ENCODE data around the gene TBXAS1. TPM values are rescaled to one million over a fixed set of nuclear protein-coding genes. Genes with fewer than 3 reads are reported as not detected.

Gene TBXAS1
- total RNA-seq, 2 donors from 2014 or later = 30.1 to 66.6 TPM

DNA sequence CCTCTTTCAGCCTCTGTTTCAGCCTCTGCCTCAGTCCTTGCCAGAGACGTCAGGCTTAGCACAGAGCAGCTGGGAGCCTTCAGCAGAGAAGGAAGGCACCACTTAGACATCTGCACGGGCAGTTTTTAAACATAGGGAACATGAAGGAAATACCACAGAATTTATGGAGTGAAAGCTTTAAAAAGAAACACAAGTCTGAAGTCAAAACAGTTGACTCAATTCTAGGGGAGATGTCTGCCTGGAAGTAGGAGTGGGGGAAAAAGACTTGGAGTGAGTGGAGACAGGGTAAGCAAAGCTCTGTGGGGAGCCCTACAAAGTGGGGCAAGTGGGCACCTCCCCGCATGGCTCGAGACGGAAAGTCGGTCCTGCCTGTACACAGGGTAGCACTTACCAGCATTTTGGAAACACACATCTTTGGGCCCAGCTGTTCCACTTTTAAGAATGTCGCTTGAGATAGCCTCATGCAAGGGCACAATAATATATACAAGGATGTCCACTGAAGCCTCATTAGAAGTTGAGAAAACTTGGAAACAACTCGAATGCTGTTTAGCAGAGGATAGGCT is 5.0 kb upstream of the TBXAS1 start:
- H3K27ac ChIP-seq = no peak overlapping the region
- TF ChIP-seq, protein P1, sequence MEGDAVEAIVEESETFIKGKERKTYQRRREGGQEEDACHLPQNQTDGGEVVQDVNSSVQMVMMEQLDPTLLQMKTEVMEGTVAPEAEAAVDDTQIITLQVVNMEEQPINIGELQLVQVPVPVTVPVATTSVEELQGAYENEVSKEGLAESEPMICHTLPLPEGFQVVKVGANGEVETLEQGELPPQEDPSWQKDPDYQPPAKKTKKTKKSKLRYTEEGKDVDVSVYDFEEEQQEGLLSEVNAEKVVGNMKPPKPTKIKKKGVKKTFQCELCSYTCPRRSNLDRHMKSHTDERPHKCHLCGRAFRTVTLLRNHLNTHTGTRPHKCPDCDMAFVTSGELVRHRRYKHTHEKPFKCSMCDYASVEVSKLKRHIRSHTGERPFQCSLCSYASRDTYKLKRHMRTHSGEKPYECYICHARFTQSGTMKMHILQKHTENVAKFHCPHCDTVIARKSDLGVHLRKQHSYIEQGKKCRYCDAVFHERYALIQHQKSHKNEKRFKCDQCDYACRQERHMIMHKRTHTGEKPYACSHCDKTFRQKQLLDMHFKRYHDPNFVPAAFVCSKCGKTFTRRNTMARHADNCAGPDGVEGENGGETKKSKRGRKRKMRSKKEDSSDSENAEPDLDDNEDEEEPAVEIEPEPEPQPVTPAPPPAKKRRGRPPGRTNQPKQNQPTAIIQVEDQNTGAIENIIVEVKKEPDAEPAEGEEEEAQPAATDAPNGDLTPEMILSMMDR (IDR thresholded peaks at IDR 0.05) = no peak
- H3K36me3 ChIP-seq = no peaks in the 10 kb centered on the region
- no peak for ATAC-seq (ENCODE audit: insufficient number of reproducible peaks, low FRiP score, low read depth)
- H3K9me3 ChIP-seq = no peaks in the 10 kb centered on the region
- no peaks in the 10 kb centered on the region for H3K4me1 ChIP-seq (ENCODE audit: control insufficient read depth in 1 of 2, low read depth in 2 of 2)
- no peaks in the 10 kb centered on the region for H3K27me3 ChIP-seq (replicated peaks; ENCODE audit: insufficient read depth)
- DNase-seq (ENCODE audit: low spot score) = no peak
- H3K4me3 ChIP-seq = no peak overlapping the region

DNA sequence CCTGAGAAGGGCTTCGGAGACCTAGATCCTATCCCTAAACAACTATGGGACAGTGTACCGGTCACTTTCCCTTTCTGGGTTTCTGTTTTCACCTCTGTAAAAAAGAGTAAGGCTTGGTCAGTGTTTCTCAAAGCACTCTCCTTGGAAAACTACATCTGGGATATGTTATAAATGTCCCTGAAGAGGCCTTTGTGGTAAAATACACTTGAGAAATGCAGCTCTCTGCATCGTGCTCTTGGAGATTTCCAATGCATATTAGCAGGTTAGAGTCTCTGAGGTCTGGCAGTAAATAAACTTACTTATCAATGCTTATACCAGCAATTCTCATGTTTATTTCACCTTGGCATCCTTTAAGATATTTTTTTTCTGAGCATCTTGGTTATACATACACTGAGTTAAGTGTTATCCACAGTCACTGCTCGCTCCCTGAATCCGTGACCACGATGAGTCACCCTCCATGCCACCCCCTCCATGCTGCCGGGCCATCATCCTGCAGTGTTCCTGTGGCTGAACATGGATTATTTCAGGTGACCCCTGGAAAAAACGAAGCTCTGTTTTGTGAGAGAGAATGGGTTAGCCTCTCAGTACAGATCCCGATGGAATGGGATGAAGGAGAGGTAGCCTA is 3.3 kb upstream of the TBXAS1 start:
- DNase-seq (ENCODE audit: low spot score) = no peak
- no peaks in the 10 kb centered on the region for H3K36me3 ChIP-seq
- no peaks in the 10 kb centered on the region for H3K27me3 ChIP-seq (replicated peaks; ENCODE audit: insufficient read depth)
- H3K4me1 ChIP-seq (ENCODE audit: control insufficient read depth in 1 of 2, low read depth in 2 of 2) = no peaks in the 10 kb centered on the region
- H3K9me3 ChIP-seq = no peaks in the 10 kb centered on the region
- no peak overlapping the region for H3K27ac ChIP-seq
- ATAC-seq (ENCODE audit: insufficient number of reproducible peaks, low FRiP score, low read depth) = no peak
- TF ChIP-seq, protein P1 (IDR thresholded peaks at IDR 0.05) = no peak
- no peak overlapping the region for H3K4me3 ChIP-seq

DNA sequence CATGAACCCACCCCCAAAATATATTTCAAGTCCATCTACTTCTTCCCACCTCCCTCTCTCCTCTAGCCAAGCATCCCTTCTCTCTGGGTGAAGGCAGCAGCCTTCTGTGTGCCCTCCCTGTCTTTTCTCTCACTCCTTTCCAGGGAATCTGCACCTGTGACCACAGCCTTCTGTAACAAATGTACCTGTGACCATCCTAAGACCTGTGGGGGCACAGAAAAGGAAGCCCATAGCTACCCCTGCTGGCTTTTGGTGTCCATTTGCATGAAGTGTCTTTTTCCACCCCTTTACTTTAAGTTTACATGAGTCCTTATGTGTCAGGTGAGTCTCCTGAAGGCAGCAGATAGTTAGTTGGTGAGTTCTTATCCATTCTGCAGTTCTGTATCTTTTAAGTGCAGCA is 2.0 kb upstream of the TBXAS1 start:
- H3K9me3 ChIP-seq = no peaks in the 10 kb centered on the region
- ATAC-seq (ENCODE audit: insufficient number of reproducible peaks, low FRiP score, low read depth) = no peak
- no peak overlapping the region for H3K4me3 ChIP-seq
- no peaks in the 10 kb centered on the region for H3K36me3 ChIP-seq
- no peaks in the 10 kb centered on the region for H3K27me3 ChIP-seq (replicated peaks; ENCODE audit: insufficient read depth)
- TF ChIP-seq, protein P1 (IDR thresholded peaks at IDR 0.05) = no peak
- H3K27ac ChIP-seq = no peak overlapping the region
- no peak for DNase-seq (ENCODE audit: low spot score)
- H3K4me1 ChIP-seq (ENCODE audit: control insufficient read depth in 1 of 2, low read depth in 2 of 2) = no peaks in the 10 kb centered on the region

DNA sequence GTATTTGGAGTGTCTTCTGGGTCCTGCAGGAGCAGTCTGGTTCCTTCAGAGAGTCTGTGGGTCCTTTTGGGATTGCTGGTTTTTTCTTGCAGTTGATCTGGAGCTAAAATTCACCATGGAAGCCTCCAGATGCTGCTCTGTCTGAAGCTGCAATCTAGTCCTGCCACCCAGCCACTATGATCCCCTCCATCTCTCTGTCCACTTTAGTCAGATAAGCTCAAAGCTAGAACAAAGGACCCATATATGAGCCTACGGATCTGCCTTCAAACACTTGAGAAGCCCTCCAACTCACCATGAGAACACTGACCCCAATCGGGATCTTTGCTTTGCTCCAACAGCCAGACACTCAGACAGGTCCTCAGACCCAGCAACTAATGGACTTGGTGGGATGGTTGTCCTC is 618 bp upstream of the TBXAS1 start:
- no peaks in the 10 kb centered on the region for H3K9me3 ChIP-seq
- DNase-seq (ENCODE audit: low spot score) (no peak), ATAC-seq (ENCODE audit: insufficient number of reproducible peaks, low FRiP score, low read depth) (no peak)
- TF ChIP-seq, protein P1 (IDR thresholded peaks at IDR 0.05) = no peak
- H3K27ac ChIP-seq = no peak overlapping the region
- no peak overlapping the region for H3K4me3 ChIP-seq
- H3K36me3 ChIP-seq = no peaks in the 10 kb centered on the region
- no peaks in the 10 kb centered on the region for H3K27me3 ChIP-seq (replicated peaks; ENCODE audit: insufficient read depth)
- no peaks in the 10 kb centered on the region for H3K4me1 ChIP-seq (ENCODE audit: control insufficient read depth in 1 of 2, low read depth in 2 of 2)

DNA sequence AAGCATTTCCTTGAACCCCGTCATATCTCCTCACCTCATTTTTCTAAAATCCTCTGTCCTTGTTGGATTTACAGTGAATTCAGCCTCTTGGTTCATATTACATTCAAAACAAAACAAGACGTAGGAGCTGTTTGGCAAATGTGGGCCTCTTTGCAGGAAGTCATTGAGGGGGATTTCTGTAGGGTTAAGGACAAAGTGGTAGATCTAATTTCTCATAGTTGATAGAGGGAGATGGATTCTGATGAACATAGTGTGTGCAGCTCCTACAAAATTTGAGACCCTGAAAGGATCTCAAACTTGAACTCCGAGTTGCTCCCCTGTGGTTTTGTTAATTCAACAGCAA is 682 bp downstream of the TBXAS1 start:
- TF ChIP-seq, protein P1 (IDR thresholded peaks at IDR 0.05) = no peak
- Histone ChIP-seq H3K4me3 (peak overlapping the region; percentile 54), H3K27me3 (replicated peaks; ENCODE audit: insufficient read depth) (no peaks in the 10 kb centered on the region), H3K4me1 (ENCODE audit: control insufficient read depth in 1 of 2, low read depth in 2 of 2) (no peaks in the 10 kb centered on the region), H3K27ac (no peak overlapping the region), H3K36me3 (no peaks in the 10 kb centered on the region), H3K9me3 (no peaks in the 10 kb centered on the region)
- ATAC-seq (ENCODE audit: insufficient number of reproducible peaks, low FRiP score, low read depth) = no peak
- DNase-seq (ENCODE audit: low spot score) = no peak

All from thoracic aorta (tissue), 2 donors.